Activated CD8-positive, alpha-beta memory T cell treated with anti-CD3 and anti-CD28 coated beads, Interleukin-2, amount 50 U/mL, for 4 hours (primary cell): Measurements from ENCODE around the gene SLC1A5.
A peak's percentile ranks its signal among the peaks of the same experiment; 100 is the strongest.
"Not testable (repeated sequence)": the region's sequence is repeated elsewhere in the genome, so short reads cannot be mapped to it uniquely, and the experiment has no call there.

Experiments
- DNase-seq: peaks from one replicate; pipeline ENCODE4 v3.0.0-alpha.2; 2020

The SLC1A5 gene

DNA sequence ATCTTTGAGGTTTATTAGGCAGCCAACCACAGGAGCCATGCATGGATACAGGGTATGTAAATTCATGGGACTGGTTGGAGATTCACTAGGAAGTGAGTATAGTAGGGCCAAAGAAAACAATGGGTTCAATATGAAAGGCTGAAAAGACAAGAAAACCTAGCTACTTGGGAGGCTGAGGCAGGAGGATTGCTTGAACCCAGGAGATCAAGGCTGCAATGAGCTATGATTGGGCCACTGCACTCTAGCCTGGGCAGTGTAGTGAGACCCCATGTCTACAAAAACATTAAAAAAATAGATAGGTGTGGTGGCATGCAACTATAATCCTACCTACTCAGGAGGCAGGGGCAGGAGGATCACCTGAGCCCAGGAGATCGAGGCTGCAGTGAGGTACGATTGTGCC lies 10.3 kb upstream of the SLC1A5 start:
- DNase-seq = no peak

GRCh38 chr19:46797881-46798280 lies 9.5 kb upstream of the SLC1A5 start:
- no peak for DNase-seq

DNA sequence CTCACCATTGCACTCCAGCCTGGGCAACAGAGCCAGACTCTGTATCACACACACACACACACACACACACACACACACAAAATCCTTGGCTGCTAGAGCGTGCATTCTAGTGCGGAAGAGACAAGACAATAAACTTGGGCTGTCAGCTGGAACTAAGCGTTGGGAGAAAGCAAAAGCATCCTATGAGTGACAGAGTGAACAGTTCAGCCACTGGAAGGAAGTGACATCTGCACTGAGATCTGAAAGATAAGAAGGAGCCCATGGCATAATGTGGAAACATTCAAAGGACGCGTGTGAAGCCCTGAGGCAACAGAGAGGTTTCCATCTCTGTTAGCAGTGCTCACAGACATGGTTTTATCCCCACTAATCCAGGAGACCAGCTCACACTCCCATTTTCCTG lies 3.5 kb upstream of the SLC1A5 start:
- DNase-seq = no peak

- no peak for DNase-seq
These were observed 977 bp upstream of the SLC1A5 start for GRCh38 chr19:46789371-46789770.

DNA sequence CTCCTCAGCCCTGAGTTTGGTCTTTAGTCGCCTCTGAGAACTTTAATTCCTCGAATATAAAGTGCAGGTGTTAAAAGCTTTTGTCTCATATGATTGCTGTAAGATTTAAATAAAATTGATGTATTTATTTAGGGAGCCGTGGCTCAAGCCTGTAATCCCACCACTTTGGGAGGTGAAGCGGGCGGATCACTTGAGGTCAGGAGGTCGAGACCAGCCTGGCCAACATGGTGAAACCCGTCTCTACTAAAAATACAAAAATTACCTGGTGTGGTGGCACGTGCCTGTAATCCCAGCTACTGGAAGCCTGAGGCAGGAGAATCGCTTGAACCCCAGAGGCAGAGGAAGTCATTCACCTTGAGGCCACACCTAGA lies 559 bp upstream of the SLC1A5 start:
- no peak for DNase-seq

DNA sequence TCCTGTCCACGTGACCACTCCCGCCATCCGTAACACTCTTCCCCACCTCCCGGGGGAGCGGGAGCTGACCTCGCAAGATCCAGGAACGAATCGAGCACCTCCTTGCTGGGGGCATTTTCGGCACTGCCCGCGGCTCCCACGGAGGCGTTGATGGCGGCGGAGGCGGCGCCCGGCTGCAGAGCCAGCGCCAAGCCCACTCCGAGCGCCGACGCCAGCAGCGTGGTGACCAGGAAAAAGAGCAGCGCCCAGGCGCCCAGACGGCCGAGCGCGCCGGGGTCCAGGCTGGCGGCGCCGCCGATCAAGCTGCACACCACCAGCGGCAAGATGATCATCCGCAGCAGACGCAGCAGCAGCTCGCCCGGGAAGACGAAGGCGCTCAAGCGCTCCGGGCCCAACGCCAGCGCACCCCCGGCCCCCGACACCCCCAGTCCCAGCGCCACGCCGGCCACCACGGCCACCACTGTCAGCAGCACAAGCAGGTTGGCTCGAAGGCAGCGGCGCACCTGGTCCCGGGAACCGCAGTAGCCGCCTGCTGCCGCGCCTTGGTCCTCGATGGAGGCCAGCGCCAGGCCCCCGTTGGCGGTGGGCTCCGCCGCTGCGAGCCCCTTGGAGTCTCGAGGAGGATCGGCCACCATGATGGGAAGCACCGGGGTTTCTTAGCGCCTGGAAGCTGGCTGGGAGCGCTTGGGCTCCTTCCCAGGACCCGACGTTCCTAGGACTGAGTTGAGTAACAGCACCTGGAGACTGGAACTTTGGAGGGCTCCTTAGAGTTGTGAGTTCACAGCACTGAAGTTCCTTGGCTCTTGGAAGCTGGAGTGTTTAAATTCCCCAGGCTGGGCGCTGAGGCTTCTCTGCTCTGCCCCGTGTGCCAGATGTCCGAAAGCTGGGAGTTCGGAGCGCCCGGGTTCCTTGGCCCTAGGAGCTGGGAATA lies 798 bp downstream of the SLC1A5 start:
- peak; percentile 39 for DNase-seq

DNA sequence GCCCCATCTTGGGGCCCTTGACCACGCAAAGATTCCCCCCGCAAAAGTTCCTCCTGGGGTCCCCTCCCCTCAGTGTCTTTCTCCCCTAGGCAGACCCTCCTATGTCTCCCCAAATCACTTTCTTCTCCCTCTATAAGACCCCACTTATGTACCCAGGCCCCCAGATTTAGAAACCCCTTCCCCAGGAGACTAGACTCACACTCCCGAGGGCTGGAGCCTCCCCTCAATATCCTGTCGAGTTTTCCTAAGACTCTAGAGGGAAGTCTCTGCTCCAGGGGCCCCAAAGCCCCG lies 1.4 kb downstream of the SLC1A5 start:
- no peak for DNase-seq

- peak; percentile 82 for DNase-seq
These were observed 2.0 kb downstream of the SLC1A5 start for GRCh38 chr19:46786236-46787039.

- no peak for DNase-seq
These were observed 2.5 kb downstream of the SLC1A5 start for GRCh38 chr19:46785980-46786235.

- no peak for DNase-seq
These were observed 3.1 kb downstream of the SLC1A5 start for GRCh38 chr19:46785054-46785979.

DNA sequence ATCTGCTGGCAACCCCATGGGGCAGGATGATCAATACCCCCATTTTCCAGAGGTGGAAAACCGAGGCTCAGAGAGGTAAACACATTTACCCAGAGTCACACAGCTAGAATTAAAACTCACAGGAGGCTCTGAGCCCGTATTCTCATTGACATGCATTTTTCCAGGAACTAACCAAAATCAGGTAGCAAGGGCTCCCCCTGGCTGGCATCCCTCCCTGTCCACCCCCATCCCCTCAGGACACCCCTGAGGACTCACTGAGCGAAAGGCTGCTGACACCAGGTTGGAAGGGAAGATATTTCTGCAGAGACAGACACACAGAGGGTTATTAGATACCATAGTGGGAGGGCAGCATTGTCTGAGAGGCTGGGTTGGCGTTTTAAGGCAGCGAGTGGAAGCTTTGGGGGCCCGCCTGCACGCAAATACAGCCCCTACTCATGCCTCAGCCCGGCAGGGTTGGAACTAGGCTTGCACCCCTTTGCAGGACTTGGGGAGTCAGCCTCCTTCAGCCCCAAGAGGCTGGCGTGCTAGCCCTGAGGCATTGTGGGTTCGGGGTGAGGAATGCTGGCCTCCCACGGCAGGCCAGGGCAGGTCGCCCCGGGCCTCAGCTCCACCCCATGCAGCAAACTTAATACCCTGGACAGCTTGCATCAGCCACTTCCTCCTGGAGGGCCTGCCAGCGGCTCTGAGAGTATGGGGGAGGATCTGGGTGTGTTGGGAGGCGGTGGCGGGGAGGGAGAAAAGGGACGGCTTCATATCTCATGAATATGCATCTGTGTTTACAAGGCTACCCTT lies 3.9 kb downstream of the SLC1A5 start:
- peak; percentile 55 for DNase-seq

DNA sequence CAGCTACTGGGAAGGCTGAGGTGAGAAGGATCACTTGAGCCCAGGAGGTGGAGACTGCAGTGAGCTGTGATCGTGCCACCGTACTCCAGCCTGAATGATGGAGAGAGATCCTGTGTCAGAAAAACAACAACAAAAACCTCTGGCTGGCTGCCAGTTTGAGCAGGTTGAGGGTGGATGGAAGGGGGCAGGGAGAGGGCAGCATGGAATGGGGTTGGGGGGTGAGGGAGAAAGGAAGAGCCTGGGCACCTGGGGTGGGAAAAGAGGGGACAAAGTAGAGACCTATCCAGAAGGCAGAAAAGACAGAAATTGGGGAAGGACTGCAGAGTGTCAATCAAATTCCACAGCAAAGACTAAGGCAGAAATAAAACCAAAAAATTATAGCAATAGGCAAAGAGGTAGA lies 4.7 kb downstream of the SLC1A5 start:
- DNase-seq = no peak

DNA sequence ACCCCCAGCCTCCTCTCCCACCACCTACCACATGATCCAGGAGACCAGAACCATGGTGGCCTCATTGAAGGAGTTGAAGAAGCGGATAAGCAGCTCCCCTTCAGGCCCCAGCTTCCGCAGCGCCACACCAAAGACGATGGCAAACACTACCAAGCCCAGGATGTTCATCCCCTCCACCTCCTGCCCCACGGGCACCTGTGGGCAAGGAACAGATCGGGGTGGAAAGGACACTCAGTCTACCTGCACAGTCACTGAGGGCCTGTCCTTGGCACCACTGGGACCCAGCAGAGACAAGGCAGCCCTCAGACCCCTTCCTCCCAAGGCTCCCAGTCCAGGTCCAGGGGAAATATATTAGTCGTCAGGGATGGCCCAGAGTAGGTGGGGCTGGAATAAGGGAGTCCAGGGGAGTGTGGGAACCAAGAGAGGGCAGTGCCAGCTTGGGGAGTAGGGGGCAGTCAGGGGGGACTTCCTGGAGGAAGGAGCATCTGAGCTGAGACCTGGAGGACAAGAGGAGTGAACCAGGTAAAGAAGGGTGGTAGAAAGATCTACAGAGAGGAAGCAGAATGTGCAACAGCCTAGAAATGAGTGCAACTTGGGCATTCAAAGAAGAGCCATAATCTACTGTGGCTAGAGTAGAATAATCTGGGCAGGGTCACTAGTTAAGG lies 5.9 kb downstream of the SLC1A5 start:
- DNase-seq = no peak

DNA sequence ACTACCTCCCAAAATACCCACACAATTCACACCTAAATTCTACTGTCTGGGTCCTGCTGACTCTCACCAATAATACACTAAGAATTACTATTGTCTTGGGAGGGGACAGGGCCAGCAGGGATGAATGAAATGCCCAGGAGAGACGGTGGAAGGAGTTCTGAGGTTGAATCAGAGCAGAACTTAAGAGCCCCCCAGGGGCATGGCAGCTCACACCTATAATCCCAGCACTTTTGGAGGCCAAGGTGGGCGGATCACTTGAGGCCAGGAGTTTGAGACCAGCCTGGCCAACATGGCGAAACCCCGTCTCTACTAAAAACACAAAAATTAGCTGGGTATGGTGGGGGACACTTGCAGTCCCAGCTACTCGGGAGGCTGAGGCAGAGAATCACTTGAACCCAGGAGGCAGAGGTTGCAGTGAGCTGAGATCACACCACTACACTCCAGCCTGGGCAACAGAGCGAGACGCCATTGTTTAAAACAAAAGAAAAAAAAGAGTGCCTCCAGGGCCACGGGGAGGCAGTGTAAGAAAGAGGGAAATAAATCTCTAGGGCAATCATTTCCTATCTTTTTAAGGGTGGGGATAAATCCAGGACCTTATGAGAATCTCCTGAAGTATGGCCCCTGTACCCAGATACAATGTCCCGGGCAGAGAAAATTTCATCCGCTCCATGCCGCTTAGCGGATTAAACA lies 10.3 kb downstream of the SLC1A5 start:
- not testable (repeated sequence) for DNase-seq

- no peak for DNase-seq
These were observed 11.2 kb downstream of the SLC1A5 start for GRCh38 chr19:46776927-46777911.

DNA sequence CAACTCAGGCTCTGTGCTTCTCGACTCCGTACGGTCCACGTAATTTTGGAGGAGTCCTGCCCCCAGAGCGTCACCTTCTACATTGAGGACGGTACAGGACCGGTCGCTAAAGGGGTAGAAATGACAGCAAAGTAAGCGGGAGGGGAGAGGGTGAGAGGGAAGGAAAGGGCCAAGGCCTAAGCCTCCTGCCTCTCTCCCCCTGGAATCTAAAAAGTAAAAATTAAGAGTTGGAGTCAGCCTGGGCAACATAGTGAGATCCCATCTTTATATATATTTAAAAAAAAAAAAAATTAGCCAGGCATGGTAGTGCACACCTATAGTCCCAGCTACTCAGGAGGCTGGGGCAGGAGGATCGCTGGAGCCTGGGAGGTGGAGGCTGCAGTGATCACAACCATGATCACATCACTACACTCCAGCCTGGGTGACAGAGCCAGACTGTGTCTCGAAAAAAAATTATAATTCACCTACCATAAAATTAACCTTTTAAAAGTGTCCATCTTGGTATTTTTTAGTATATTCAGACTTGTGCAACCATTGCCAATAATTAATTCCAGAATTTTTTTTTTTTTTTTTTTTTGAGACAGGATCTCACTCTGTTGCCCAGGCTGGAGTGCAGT lies 12.6 kb downstream of the SLC1A5 start:
- no peak for DNase-seq

DNA sequence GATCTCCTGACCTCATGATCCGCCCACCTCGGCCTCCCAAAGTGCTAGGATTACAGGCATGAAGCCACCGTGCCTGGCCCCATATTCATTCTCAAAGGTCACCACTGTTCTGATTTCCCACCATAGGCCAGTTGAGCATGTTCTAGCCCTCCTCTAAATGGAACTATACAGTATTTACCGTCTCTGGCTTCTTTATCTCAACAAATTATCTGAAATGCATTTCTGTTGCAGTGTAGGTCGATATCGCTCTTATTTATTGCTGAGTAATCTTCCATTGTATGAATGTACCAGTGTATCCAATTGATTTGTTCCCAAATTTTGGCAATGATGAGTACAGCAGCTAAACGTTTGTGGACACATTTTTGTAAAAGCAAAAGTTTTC lies 15.4 kb downstream of the SLC1A5 start:
- DNase-seq = no peak

GRCh38 chr19:46772170-46773017 lies 16.0 kb downstream of the SLC1A5 start:
- no peak for DNase-seq

- not testable (repeated sequence) for DNase-seq
These were observed 19.6 kb downstream of the SLC1A5 start for GRCh38 chr19:46768746-46769145.
